Urothelium cell line (cell line): Measurements from ENCODE around the gene AIFM2.

Experiments used
- DNase-seq: peaks from one replicate; pipeline ENCODE4 v3.0.0; 2011; ENCODE audit warnings: low spot score, mixed read lengths
- FAIRE-seq: peaks from 2 replicates; lab custom pipeline; 2011; peaks lifted over from hg19 to GRCh38; lab: Jason Lieb, UNC

AIFM2 gene

GRCh38 chr10:70063418-70064098 lies 69.1 kb downstream of the AIFM2 start:
- no peak for FAIRE-seq

More at GRCh38 chr10:70063418-70064098, 69.1 kb downstream of the AIFM2 start:
- DNase-seq, result no peak
